ENCODE measurements around the gene P2RX1.

Gene P2RX1

DNA sequence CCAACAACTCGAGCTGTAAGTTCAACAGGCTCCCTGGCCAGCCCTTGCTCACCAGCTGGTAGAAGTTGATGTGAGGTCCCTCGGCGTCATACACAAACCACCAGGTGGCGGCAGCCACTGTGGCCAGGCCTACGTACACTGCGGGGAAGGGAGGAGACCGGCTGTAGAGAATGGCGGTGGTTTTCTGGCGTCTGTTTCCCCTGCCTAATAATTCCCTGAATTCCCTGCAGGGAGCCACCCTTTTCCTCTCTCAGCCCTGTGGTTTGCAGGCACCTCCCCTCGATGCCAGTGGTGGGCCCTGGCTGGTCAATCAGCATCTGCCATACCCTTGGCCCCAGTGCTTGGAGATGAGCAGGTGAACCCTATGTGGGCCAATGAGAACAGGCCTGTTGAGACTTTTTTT is 18.9 kb upstream of the P2RX1 start:
- H3K36me3 ChIP-seq, result peaks cover 98% of the 10 kb centered on the region
- H3K4me3 ChIP-seq (ENCODE audit: low read depth in 1 of 2, low read length in 1 of 2), result no peak overlapping the region
- no peaks in the 10 kb centered on the region for H3K9me3 ChIP-seq
- H3K27me3 ChIP-seq, result no peaks in the 10 kb centered on the region
- TF ChIP-seq, protein P1, sequence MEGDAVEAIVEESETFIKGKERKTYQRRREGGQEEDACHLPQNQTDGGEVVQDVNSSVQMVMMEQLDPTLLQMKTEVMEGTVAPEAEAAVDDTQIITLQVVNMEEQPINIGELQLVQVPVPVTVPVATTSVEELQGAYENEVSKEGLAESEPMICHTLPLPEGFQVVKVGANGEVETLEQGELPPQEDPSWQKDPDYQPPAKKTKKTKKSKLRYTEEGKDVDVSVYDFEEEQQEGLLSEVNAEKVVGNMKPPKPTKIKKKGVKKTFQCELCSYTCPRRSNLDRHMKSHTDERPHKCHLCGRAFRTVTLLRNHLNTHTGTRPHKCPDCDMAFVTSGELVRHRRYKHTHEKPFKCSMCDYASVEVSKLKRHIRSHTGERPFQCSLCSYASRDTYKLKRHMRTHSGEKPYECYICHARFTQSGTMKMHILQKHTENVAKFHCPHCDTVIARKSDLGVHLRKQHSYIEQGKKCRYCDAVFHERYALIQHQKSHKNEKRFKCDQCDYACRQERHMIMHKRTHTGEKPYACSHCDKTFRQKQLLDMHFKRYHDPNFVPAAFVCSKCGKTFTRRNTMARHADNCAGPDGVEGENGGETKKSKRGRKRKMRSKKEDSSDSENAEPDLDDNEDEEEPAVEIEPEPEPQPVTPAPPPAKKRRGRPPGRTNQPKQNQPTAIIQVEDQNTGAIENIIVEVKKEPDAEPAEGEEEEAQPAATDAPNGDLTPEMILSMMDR (IDR thresholded peaks at IDR 0.05), result peak; percentile 19
- no peaks in the 10 kb centered on the region for H3K4me1 ChIP-seq (ENCODE audit: control insufficient read depth in 1 of 2, insufficient read depth in 1 of 2, low read depth in 1 of 2, low read length in 1 of 2)
- peak overlapping the region; percentile 38 for H3K27ac ChIP-seq

DNA sequence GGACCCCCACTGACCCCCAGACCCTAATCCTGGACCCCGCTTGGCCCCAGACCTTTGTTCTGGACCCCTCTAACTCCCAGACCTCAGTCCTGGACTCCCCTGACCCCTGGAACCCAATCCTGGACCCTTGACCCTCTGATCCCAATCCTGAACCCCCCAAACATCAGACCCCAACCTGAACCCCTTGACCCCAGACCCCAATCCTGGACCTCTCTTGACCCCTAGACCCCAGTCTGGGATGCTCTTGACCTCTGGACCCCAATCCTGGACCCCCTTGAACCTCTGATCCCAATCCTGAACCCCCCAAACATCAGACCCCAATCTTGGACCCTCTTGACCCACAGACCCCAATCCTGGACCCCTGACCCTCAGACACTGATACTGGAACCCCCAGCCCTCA is 13.5 kb upstream of the P2RX1 start:
- no peak overlapping the region for H3K4me3 ChIP-seq (ENCODE audit: low read depth in 1 of 2, low read length in 1 of 2)
- no peaks in the 10 kb centered on the region for H3K4me1 ChIP-seq (ENCODE audit: control insufficient read depth in 1 of 2, insufficient read depth in 1 of 2, low read depth in 1 of 2, low read length in 1 of 2)
- peaks cover 99% of the 10 kb centered on the region for H3K36me3 ChIP-seq
- no peaks in the 10 kb centered on the region for H3K27me3 ChIP-seq
- peak overlapping the region; percentile 45 for H3K27ac ChIP-seq
- TF ChIP-seq, protein P1 (IDR thresholded peaks at IDR 0.05), result no peak
- H3K9me3 ChIP-seq, result no peaks in the 10 kb centered on the region

DNA sequence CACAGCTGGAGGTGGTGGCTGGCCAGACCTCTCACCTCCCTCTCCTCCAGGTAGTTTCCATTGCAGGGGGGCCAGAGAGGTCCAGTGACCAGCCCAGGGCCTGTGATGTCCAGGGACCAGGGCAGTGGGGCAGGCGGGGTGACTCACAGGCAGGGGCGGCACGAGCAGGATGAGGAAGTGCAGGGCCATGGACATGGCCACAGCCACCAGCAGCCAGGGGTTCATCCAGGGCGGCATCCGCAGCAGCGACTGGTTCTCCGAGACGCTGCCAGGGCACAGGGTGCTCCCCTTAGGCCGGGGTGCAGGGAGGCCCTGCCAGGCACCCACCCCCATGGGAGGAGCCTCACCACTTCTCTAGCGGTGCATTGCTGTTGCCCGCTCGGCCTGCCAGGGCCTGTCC is 12.9 kb upstream of the P2RX1 start:
- Histone ChIP-seq H3K36me3 (peaks cover 99% of the 10 kb centered on the region), H3K4me3 (ENCODE audit: low read depth in 1 of 2, low read length in 1 of 2) (no peak overlapping the region), H3K4me1 (ENCODE audit: control insufficient read depth in 1 of 2, insufficient read depth in 1 of 2, low read depth in 1 of 2, low read length in 1 of 2) (no peaks in the 10 kb centered on the region), H3K27ac (peak overlapping the region; percentile 45), H3K9me3 (no peaks in the 10 kb centered on the region), H3K27me3 (no peaks in the 10 kb centered on the region)
- TF ChIP-seq, protein P1 (IDR thresholded peaks at IDR 0.05), result no peak

DNA sequence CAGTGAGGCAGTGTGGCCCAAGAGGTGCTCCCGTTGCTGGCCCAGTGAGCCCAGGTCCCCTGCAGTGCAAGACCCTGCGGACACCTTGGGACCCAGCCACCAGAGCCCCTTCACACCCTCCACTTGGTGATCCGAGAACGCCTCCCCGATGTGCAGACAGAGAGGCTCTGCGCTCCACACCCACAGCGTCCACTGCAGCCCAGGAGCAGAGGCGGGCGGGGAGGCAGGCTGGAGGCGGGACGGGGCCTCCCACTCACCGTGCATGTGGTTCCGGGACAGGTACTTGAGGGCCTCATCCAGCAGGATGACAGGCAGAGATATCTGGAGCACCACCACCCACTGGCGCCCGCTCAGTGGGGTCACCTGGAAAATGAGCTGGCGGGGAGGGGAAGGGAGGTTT is 12.1 kb upstream of the P2RX1 start:
- H3K36me3 ChIP-seq, result peaks cover 99% of the 10 kb centered on the region

DNA sequence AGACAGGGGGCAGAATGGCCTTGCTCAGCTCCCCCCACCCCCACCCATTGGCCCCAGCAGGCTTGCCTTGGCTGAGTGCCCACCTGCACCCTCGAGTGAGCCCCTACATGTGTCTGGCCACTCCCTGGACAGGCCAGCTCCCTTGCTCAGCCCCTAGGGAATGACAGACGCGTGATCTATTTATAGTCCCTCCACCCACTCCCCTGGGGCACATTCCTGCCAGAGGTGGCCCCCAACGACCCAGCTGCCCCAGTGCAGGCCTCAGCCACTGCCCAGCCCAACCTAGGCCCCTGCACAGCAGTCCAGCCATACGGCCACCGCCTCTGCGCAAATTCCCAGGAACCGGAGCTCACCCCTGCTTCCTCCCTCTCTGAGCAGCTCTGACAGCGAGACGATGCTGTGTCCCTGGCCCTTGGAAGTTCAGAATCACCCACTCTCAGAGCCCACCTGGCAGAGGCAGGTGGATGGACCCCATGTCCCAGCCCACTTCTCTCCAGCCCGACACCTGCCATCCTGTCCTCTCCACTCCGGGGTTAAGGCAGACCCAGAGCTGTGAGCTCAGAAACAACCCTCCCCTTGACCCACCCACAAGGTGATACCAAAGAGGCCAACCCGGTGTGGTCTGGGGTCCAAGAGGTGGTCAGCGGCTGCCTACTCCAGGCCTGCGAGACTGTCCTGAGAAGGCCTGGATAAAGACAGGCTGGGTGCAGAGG is 11.5 kb upstream of the P2RX1 start:
- TF ChIP-seq, protein P1 (IDR thresholded peaks at IDR 0.05), result no peak
- Histone ChIP-seq H3K9me3 (no peaks in the 10 kb centered on the region), H3K27ac (peak overlapping the region; percentile 46), H3K36me3 (peaks cover 98% of the 10 kb centered on the region), H3K4me1 (ENCODE audit: control insufficient read depth in 1 of 2, insufficient read depth in 1 of 2, low read depth in 1 of 2, low read length in 1 of 2) (no peaks in the 10 kb centered on the region), H3K27me3 (no peaks in the 10 kb centered on the region), H3K4me3 (ENCODE audit: low read depth in 1 of 2, low read length in 1 of 2) (no peak overlapping the region)

More for the DNA sequence above, 12.1 kb upstream of the P2RX1 start:
- Histone ChIP-seq H3K4me1 (ENCODE audit: control insufficient read depth in 1 of 2, insufficient read depth in 1 of 2, low read depth in 1 of 2, low read length in 1 of 2) (no peaks in the 10 kb centered on the region), H3K9me3 (no peaks in the 10 kb centered on the region), H3K4me3 (ENCODE audit: low read depth in 1 of 2, low read length in 1 of 2) (no peak overlapping the region), H3K27ac (peak overlapping the region; percentile 46), H3K27me3 (no peaks in the 10 kb centered on the region)
- TF ChIP-seq, protein P1 (IDR thresholded peaks at IDR 0.05), result no peak

Measured in neutrophil (primary cell).